Uterus (tissue), 4 donors: ENCODE measurements around the gene PRKN. TPM values are rescaled to one million over a fixed set of nuclear protein-coding genes. Genes with fewer than 3 reads are reported as not detected.

Experiments used
- DNase-seq, 2 donors: peaks; one replicate each; pipeline ENCODE4 v3.0.0-alpha.2; 2019 to 2020
- H3K27ac ChIP-seq, 2 donors: fragments of 200-600 bp; sonication (generic); 1 replicate in 1 of 2; 2 replicates in 1 of 2; pipeline ENCODE4 v1.5.1; 2016 to 2018
- H3K27me3 ChIP-seq, 2 donors: fragments of 200-600 bp; sonication (generic); one replicate each; pipeline ENCODE4 v1.5.1; 2018 to 2019; ENCODE audit warnings: control low read depth in 1 of 2
- H3K36me3 ChIP-seq, 2 donors: fragments of 200-600 bp; sonication (generic); one replicate each; pipeline ENCODE4 v1.5.1; 2019; ENCODE audit warnings: control low read depth in 1 of 2
- H3K4me1 ChIP-seq, 2 donors: fragments of 200-600 bp; sonication (generic); one replicate each; pipeline ENCODE4 v1.5.1; 2018 to 2019; ENCODE audit warnings: control low read depth in 1 of 2
- H3K4me3 ChIP-seq, 2 donors: fragments of 200-600 bp; sonication (generic); 1 replicate in 1 of 2; 2 replicates in 1 of 2; pipeline ENCODE4 v1.5.1; 2018 to 2019; ENCODE audit warnings: mild to moderate bottlenecking in 1 of 2
- H3K9me3 ChIP-seq, 2 donors: fragments of 200-600 bp; sonication (generic); one replicate each; pipeline ENCODE4 v1.5.1; 2019; ENCODE audit warnings: control low read depth in 1 of 2
- CTCF ChIP-seq, 4 experiments: fragments of 200-600 bp in 2 of 4; fragments of 450-650 bp in 2 of 4; sonication (generic) in 2 of 4; IDR thresholded peaks; one replicate each; pipeline ENCODE4 v1.5.1; 2016 to 2019; ENCODE audit warnings: antibody characterized with exemption in 4 of 4, mild to moderate bottlenecking in 2 of 4, moderate library complexity in 1 of 4
- POLR2A ChIP-seq, 2 donors: fragments of 450-650 bp; IDR thresholded peaks; one replicate each; pipeline ENCODE4 v1.6.1; 2016; ENCODE audit warnings: antibody characterized with exemption in 2 of 2, mild to moderate bottlenecking in 1 of 2, moderate library complexity in 1 of 2
- intact Hi-C: fragments of 100-400 bp; cut with DNase I; formaldehyde crosslinking; loops from one replicate; pipeline ENCODE4 v1.15.1; 2023; ENCODE audit warnings: low total_unique reads
- total RNA-seq, 4 donors: library from RNA; depleted of rRNA in 3 of 4; stranded (reverse); fragments of >200 nt in 3 of 4; gene quantifications; one replicate each; pipeline versions ENCODE4 v1.1.0 to v1.2.4, GENCODE V29; 2014 to 2023
- donor health status: DM: yes; HTN: yes; CAD: no.

The PRKN gene
- total RNA-seq, 4 donors from 2014 or later = 10.2 to 21.3 (median 13.1) TPM

GRCh38 chr6:161417717-161418462, 1309.7 kb downstream of the PRKN start:
- Histone ChIP-seq H3K27me3 (no peaks in the 10 kb centered on the region), H3K27ac (no peak overlapping the region), H3K9me3 (no peaks in the 10 kb centered on the region), H3K4me1 (no peaks in the 10 kb centered on the region), H3K36me3 (no peaks in the 10 kb centered on the region), H3K4me3 (no peak overlapping the region)
- no peak for DNase-seq
- TF ChIP-seq CTCF (IDR thresholded peaks at IDR 0.05) = no peak
- TF ChIP-seq POLR2A (IDR thresholded peaks at IDR 0.05) = no peak
- intact Hi-C loops = no loop called here

GRCh38 chr6:161415302-161415855, 1312.2 kb downstream of the PRKN start:
- no peak overlapping the region for H3K4me3 ChIP-seq
- no peaks in the 10 kb centered on the region for H3K9me3 ChIP-seq
- DNase-seq = no peak
- intact Hi-C loops = no loop called here
- H3K27me3 ChIP-seq = no peaks in the 10 kb centered on the region
- H3K36me3 ChIP-seq = no peaks in the 10 kb centered on the region
- no peaks in the 10 kb centered on the region for H3K4me1 ChIP-seq
- no peak overlapping the region for H3K27ac ChIP-seq
- TF ChIP-seq POLR2A (IDR thresholded peaks at IDR 0.05) (no peak), CTCF (IDR thresholded peaks at IDR 0.05) (no peak)

- intact Hi-C loops = no loop called here
Observed at GRCh38 chr6:161414707-161415106, 1312.9 kb downstream of the PRKN start.

GRCh38 chr6:161414180-161414579, 1313.4 kb downstream of the PRKN start:
- Histone ChIP-seq H3K9me3 (no peaks in the 10 kb centered on the region), H3K36me3 (no peaks in the 10 kb centered on the region), H3K4me1 (no peaks in the 10 kb centered on the region), H3K4me3 (no peak overlapping the region), H3K27me3 (no peaks in the 10 kb centered on the region), H3K27ac (no peak overlapping the region)
- intact Hi-C loops = no loop called here
- no peak for DNase-seq
- TF ChIP-seq POLR2A (IDR thresholded peaks at IDR 0.05) = no peak

More at GRCh38 chr6:161414707-161415106, 1312.9 kb downstream of the PRKN start:
- DNase-seq = no peak
- H3K9me3 ChIP-seq = no peaks in the 10 kb centered on the region
- no peaks in the 10 kb centered on the region for H3K27me3 ChIP-seq
- TF ChIP-seq POLR2A (IDR thresholded peaks at IDR 0.05) (no peak), CTCF (IDR thresholded peaks at IDR 0.05) (no peak)
- no peaks in the 10 kb centered on the region for H3K4me1 ChIP-seq
- no peak overlapping the region for H3K27ac ChIP-seq
- H3K36me3 ChIP-seq = no peaks in the 10 kb centered on the region
- no peak overlapping the region for H3K4me3 ChIP-seq

- H3K4me3 ChIP-seq = no peak overlapping the region
- no peak overlapping the region for H3K27ac ChIP-seq
- H3K36me3 ChIP-seq = no peaks in the 10 kb centered on the region
- no peaks in the 10 kb centered on the region for H3K27me3 ChIP-seq
- TF ChIP-seq POLR2A (IDR thresholded peaks at IDR 0.05) (no peak), CTCF (IDR thresholded peaks at IDR 0.05) (no peak)
- DNase-seq = no peak
- intact Hi-C loops = no loop called here
- no peaks in the 10 kb centered on the region for H3K4me1 ChIP-seq
- no peaks in the 10 kb centered on the region for H3K9me3 ChIP-seq
Observed at GRCh38 chr6:161413355-161413771, 1314.2 kb downstream of the PRKN start.
